MV-4-11 (cell line): ENCODE measurements around the gene WASHC2C.
A peak's percentile ranks its signal among the peaks of the same experiment; 100 is the strongest.
"Not testable (repeated sequence)": the region's sequence is repeated elsewhere in the genome, so short reads cannot be mapped to it uniquely, and the experiment has no call there.

Source experiments
- DNase-seq: peaks from one replicate; lab custom pipeline; 2025; lab: John Stamatoyannopoulos, UW

WASHC2C gene

GRCh38 chr10:45726703-45727420 lies at the start of gene WASHC2C:
Gene WASHC2C (plus strand): TSS chr10:45727266. CDS start chr10:45727318, 52 bp downstream.
- DNase-seq, result peak; percentile 85

- DNase-seq, result not testable (repeated sequence)
These were observed 48.6 kb upstream of the WASHC2C start for GRCh38 chr10:45678467-45678866.

GRCh38 chr10:45710200-45710796 lies 16.8 kb upstream of the WASHC2C start:
- DNase-seq, result not testable (repeated sequence)

- DNase-seq, result not testable (repeated sequence)
These were observed 15.8 kb upstream of the WASHC2C start for GRCh38 chr10:45711223-45711622.

GRCh38 chr10:45717053-45717452 lies 10.0 kb upstream of the WASHC2C start:
- DNase-seq, result not testable (repeated sequence)

GRCh38 chr10:45717642-45718041 lies 9.4 kb upstream of the WASHC2C start:
- not testable (repeated sequence) for DNase-seq

GRCh38 chr10:45721503-45721902 lies 5.6 kb upstream of the WASHC2C start:
- not testable (repeated sequence) for DNase-seq

- DNase-seq, result not testable (repeated sequence)
These were observed 3.2 kb upstream of the WASHC2C start for GRCh38 chr10:45723851-45724250.

GRCh38 chr10:45727421-45727965 lies 427 bp downstream of the WASHC2C start:
- DNase-seq, result not testable (repeated sequence)

- DNase-seq, result not testable (repeated sequence)
These were observed 7.4 kb downstream of the WASHC2C start for GRCh38 chr10:45734449-45734848.

GRCh38 chr10:45734867-45735266 lies 7.8 kb downstream of the WASHC2C start:
- DNase-seq, result not testable (repeated sequence)

GRCh38 chr10:45741559-45741958 lies 14.5 kb downstream of the WASHC2C start:
- not testable (repeated sequence) for DNase-seq

GRCh38 chr10:45742014-45742413 lies 14.9 kb downstream of the WASHC2C start:
- not testable (repeated sequence) for DNase-seq

- DNase-seq, result not testable (repeated sequence)
These were observed 24.1 kb downstream of the WASHC2C start for GRCh38 chr10:45751141-45751540.

GRCh38 chr10:45752210-45752609 lies 25.1 kb downstream of the WASHC2C start:
- not testable (repeated sequence) for DNase-seq

- not testable (repeated sequence) for DNase-seq
These were observed 27.0 kb downstream of the WASHC2C start for GRCh38 chr10:45753979-45754495.

GRCh38 chr10:45755083-45755482 lies 28.0 kb downstream of the WASHC2C start:
- not testable (repeated sequence) for DNase-seq

- not testable (repeated sequence) for DNase-seq
These were observed 29.0 kb downstream of the WASHC2C start for GRCh38 chr10:45756065-45756464.

- not testable (repeated sequence) for DNase-seq
These were observed 30.8 kb downstream of the WASHC2C start for GRCh38 chr10:45757661-45758396.

- DNase-seq, result not testable (repeated sequence)
These were observed 34.6 kb downstream of the WASHC2C start for GRCh38 chr10:45761622-45762021.

GRCh38 chr10:45763037-45763436 lies 36.0 kb downstream of the WASHC2C start:
- not testable (repeated sequence) for DNase-seq

- DNase-seq, result not testable (repeated sequence)
These were observed 41.3 kb downstream of the WASHC2C start for GRCh38 chr10:45768334-45768733.
